Tibial artery (tissue), 4 donors: ENCODE data around the gene AMIGO1.

Experiments used
- DNase-seq, 2 donors: peaks; one replicate each; pipeline ENCODE4 v3.0.0-alpha.2; 2019
- H3K27ac ChIP-seq, 2 donors: fragments of 200-600 bp; sonication (generic) in 1 of 2; 1 replicate in 1 of 2; 2 replicates in 1 of 2; pipeline ENCODE4 v1.5.1; 2018 to 2019; ENCODE audit warnings: mild to moderate bottlenecking in 1 of 2
- H3K27me3 ChIP-seq, 2 donors: fragments of 200-600 bp; sonication (generic) in 1 of 2; one replicate each; pipeline versions ENCODE4 v1.5.1 to v1.6.0; 2016 to 2019
- H3K36me3 ChIP-seq, 3 donors: fragments of 200-600 bp; sonication (generic) in 2 of 3; one replicate each; pipeline ENCODE4 v1.5.1; 2016 to 2019; ENCODE audit warnings: mild to moderate bottlenecking in 2 of 3
- H3K4me1 ChIP-seq, 4 donors: fragments of 200-600 bp; sonication (generic) in 2 of 4; 1 replicate in 3 of 4; 2 replicates in 1 of 4; pipeline ENCODE4 v1.5.1; 2016 to 2019
- H3K4me3 ChIP-seq, 2 donors: fragments of 200-600 bp; sonication (generic) in 1 of 2; 1 replicate in 1 of 2; 2 replicates in 1 of 2; pipeline ENCODE4 v1.5.1; 2018 to 2019; ENCODE audit warnings: mild to moderate bottlenecking in 2 of 2
- H3K9me3 ChIP-seq, 3 donors: fragments of 200-600 bp; sonication (generic) in 1 of 3; one replicate each; pipeline ENCODE4 v1.5.1; 2016 to 2019
- intact Hi-C: fragments of 100-400 bp; cut with DNase I; formaldehyde crosslinking; loops from one replicate; pipeline ENCODE4 v1.15.0; 2023; ENCODE audit warnings: low total_unique reads
- TF ChIP-seq, protein P1 (sequence below), 2 experiments: fragments of 200-600 bp in 1 of 2; fragments of 450-650 bp in 1 of 2; IDR thresholded peaks; one replicate each; pipeline ENCODE4 v1.5.1; 2017 to 2019; ENCODE audit warnings: antibody characterized with exemption in 2 of 2, mild to moderate bottlenecking in 1 of 2, moderate library complexity in 1 of 2

The AMIGO1 gene

DNA sequence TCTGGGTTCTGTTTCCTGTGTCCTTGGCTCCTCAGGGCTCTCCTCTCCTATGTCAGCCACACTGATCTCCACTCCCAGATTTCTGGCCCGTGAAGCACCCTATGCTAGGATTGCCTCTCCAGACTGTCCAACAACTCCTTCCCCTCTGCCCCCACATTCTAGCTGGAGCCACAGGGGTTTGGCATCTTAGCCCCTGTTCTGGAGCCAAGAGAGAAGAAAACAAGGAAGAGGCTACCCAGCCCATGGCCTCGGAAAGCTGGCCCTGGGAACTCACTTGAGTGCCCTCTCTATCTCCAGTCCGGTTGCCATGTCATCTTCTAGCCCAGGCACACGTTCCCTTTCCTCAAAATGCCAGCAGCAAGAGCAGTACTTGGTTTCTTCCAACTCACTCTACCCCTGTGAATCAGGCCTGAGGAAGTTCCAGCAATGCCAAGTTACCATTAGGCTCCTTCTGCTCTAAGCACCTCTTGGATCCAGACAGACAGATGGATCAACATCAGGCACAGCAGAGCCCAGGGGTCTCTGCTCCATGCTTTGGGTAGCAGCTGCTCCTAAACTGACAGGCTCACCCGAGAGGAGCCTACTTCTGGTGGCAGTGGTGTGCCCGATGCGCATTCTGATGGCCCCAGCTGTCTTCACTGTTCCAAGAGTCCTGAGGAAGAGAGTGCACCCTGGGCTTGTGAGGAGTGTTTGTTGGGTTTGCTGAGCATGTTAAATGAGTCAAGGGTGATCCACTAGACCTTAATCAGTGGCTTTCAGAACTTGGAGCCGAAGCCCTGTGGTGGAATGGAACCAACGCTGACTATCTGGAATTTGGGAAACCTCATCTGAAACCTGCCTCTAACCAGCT is 18.5 kb upstream of the AMIGO1 start:
- Histone ChIP-seq H3K4me3 (no peak overlapping the region), H3K27me3 (peaks cover 0 to 2% of the 10 kb centered on the region in 2 donors), H3K9me3 (no peaks in the 10 kb centered on the region), H3K27ac (no peak overlapping the region), H3K4me1 (peaks cover 0 to 17% (median 12%) of the 10 kb centered on the region in 4 donors), H3K36me3 (no peaks in the 10 kb centered on the region)
- intact Hi-C loops, result no loop called here
- TF ChIP-seq, protein P1, sequence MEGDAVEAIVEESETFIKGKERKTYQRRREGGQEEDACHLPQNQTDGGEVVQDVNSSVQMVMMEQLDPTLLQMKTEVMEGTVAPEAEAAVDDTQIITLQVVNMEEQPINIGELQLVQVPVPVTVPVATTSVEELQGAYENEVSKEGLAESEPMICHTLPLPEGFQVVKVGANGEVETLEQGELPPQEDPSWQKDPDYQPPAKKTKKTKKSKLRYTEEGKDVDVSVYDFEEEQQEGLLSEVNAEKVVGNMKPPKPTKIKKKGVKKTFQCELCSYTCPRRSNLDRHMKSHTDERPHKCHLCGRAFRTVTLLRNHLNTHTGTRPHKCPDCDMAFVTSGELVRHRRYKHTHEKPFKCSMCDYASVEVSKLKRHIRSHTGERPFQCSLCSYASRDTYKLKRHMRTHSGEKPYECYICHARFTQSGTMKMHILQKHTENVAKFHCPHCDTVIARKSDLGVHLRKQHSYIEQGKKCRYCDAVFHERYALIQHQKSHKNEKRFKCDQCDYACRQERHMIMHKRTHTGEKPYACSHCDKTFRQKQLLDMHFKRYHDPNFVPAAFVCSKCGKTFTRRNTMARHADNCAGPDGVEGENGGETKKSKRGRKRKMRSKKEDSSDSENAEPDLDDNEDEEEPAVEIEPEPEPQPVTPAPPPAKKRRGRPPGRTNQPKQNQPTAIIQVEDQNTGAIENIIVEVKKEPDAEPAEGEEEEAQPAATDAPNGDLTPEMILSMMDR (IDR thresholded peaks at IDR 0.05), result no peak
- no peak for DNase-seq

DNA sequence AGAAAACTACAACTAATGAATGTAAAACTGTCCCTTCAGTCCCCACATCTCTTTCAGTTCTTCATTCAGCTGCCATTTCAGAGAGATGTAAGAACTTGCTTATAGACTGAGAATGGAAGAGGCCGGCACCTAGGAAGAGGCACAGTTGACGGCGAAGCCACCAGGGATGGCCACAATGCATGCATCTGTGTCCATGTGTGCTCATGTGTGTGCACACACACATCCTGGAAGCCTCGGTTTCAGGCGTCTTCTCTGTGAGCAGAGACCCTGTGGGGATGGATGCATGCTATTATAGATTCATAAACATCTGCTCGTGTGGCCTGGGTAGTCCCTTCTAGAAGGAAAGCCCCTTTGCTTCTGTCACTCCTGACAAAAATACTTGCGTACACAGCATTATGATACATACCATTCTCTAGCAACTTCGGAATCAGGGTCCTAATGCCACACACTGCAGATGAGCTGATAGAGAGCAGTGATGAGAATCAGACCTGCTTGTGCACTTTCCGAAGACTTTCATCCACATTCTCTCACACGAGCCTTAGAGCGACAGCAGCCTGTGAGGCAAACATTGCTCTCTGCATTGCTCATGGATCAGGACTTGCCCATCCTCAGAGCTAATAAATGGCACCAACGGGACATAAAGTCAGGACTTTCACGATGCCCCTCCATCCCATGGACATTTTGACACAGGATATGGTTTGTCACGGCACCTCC is 17.7 kb upstream of the AMIGO1 start:
- Histone ChIP-seq H3K36me3 (no peaks in the 10 kb centered on the region), H3K4me1 (peaks cover 0 to 10% (median 6%) of the 10 kb centered on the region in 4 donors), H3K4me3 (no peak overlapping the region), H3K9me3 (no peaks in the 10 kb centered on the region), H3K27me3 (peaks cover 0 to 5% of the 10 kb centered on the region in 2 donors), H3K27ac (no peak overlapping the region)
- TF ChIP-seq, protein P1 (IDR thresholded peaks at IDR 0.05), result no peak
- no peak for DNase-seq
- intact Hi-C loops, result no loop called here

GRCh38 chr1:109523706-109524105 is 14.2 kb upstream of the AMIGO1 start:
- Histone ChIP-seq H3K4me1 (no peaks in the 10 kb centered on the region), H3K27me3 (peaks cover 0 to 9% of the 10 kb centered on the region in 2 donors), H3K36me3 (no peaks in the 10 kb centered on the region), H3K4me3 (no peak overlapping the region), H3K9me3 (no peaks in the 10 kb centered on the region), H3K27ac (no peak overlapping the region)
- TF ChIP-seq, protein P1 (IDR thresholded peaks at IDR 0.05), result no peak
- no peak for DNase-seq
- intact Hi-C loops, result no loop called here

DNA sequence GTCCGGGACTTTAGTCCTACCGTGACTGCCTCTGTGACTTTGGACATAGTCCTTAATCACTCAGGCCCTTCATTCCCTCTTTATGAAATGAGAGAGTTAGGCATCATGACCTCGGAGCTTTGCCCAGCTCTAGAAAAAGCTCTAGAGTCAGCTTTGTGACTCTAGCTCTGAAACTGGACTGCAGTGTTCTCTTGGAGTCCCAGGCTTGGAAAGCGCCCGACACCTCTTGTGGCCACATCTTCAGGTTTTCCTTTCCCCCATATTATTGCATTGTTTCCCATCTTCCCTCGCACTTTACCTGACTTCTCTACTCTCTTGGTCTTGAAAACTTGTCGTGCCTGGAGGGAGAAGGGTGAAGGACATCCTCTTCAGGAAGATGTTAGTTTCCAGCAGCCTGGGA is 12.5 kb upstream of the AMIGO1 start:
- H3K27ac ChIP-seq, result no peak overlapping the region
- TF ChIP-seq, protein P1 (IDR thresholded peaks at IDR 0.05), result no peak
- H3K36me3 ChIP-seq, result no peaks in the 10 kb centered on the region
- H3K27me3 ChIP-seq, result peaks cover 0 to 9% of the 10 kb centered on the region in 2 donors
- H3K4me3 ChIP-seq, result no peak overlapping the region
- no peak for DNase-seq
- H3K4me1 ChIP-seq, result no peaks in the 10 kb centered on the region
- intact Hi-C loops, result no loop called here
- H3K9me3 ChIP-seq, result no peaks in the 10 kb centered on the region

DNA sequence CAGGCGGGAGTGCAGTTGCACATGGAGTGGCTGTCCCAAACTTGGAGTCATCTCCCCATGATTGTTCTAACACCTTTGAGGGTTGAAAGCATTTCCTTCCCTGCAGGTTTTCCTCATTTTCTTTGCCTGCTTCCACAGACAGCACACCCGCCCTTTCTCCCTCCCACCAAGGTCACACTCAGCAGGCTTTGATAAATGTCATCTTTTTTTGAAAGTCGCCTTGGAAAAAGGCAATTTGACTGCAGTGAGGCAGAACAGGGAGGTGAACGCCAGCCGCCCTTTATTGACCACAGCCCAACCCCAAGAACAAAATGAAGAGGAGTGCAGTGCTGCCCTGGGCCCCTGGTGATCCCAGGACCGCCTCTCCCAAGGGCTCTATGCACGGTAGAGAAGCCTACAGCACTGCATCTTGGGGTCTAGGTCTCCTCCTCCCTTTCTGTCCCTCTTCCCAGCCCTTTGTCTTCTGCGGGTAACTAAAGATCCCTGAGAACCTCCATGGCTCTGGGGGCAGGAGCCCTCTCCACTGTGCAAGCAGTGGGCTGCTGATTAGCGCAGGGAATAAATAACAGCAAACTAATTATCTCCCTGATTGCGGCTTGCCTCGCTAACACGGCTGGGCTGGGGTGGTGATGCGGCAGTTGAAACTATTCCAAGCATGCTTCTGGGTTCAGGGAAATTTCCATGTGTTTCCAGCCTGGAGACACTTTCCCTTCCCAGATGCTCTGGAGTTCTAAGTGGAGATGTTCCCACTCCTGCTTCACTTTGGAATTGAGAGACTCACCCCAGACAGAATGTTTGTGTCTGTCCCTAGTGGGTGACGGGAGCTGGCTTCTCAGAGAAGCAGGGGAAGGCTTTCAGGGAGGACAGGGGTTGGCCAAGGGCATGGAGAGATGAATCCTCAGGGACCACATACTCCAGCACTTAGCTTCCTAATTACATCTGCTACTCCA is 11.8 kb upstream of the AMIGO1 start:
- Histone ChIP-seq H3K4me3 (no peak overlapping the region), H3K36me3 (no peaks in the 10 kb centered on the region), H3K9me3 (no peaks in the 10 kb centered on the region), H3K27me3 (peaks cover 0 to 9% of the 10 kb centered on the region in 2 donors), H3K27ac (no peak overlapping the region), H3K4me1 (no peaks in the 10 kb centered on the region)
- TF ChIP-seq, protein P1 (IDR thresholded peaks at IDR 0.05), result no peak
- DNase-seq, result no peak
- intact Hi-C loops, result no loop called here
